ENCODE measurements around the gene MMP24. TPM values are rescaled to one million over a fixed set of nuclear protein-coding genes. Genes with fewer than 3 reads are reported as not detected.

The MMP24 gene
- total and polyA plus RNA-seq, 2 experiments from 2014 or later: 0.69 to 1.2 TPM

- H3K4me1 ChIP-seq (ENCODE audit: insufficient read depth): peaks cover 38% of the 10 kb centered on the region
- no peaks in the 10 kb centered on the region for H3K36me3 ChIP-seq (replicated peaks; ENCODE audit: insufficient read depth, low read depth)
- H3K79me2 ChIP-seq: no peaks in the 10 kb centered on the region
- H4K20me1 ChIP-seq (ENCODE audit: insufficient read depth, poor library complexity, severe bottlenecking): no peaks in the 10 kb centered on the region
- no peak overlapping the region for H3K4me3 ChIP-seq
- H2AFZ ChIP-seq: no peak overlapping the region
- no peaks in the 10 kb centered on the region for H3K9me2 ChIP-seq (replicated peaks; ENCODE audit: insufficient read depth)
- TF ChIP-seq EZH2 (IDR thresholded peaks at IDR 0.05; ENCODE audit: borderline replicate concordance) (no peak), CTCF (IDR thresholded peaks at IDR 0.05; ENCODE audit: poor library complexity) (no peak), EZH2phosphoT487 (IDR thresholded peaks at IDR 0.05; ENCODE audit: low read depth, severe bottlenecking, unreplicated experiment) (no peak)
- peak overlapping the region; percentile 95 for H3K27ac ChIP-seq
- WGBS (ENCODE audit: low lambda C conversion rate, missing lambda C conversion rate): 95% methylated on average over 5 of the region's 5 CpGs
- no peak overlapping the region for H3K4me2 ChIP-seq
- no peaks in the 10 kb centered on the region for H3K27me3 ChIP-seq
- no peaks in the 10 kb centered on the region for H3K9me3 ChIP-seq (ENCODE audit: low read depth)
- no peak for DNase-seq (ENCODE audit: low spot score)
Observed at GRCh38 chr20:35317416-35318210, 91.1 kb downstream of the MMP24 start.

- peak overlapping the region; percentile 95 for H3K27ac ChIP-seq
- no peak overlapping the region for H3K4me2 ChIP-seq
- H4K20me1 ChIP-seq (ENCODE audit: insufficient read depth, poor library complexity, severe bottlenecking): no peaks in the 10 kb centered on the region
- 74% methylated on average over 6 of the region's 6 CpGs for WGBS (ENCODE audit: low lambda C conversion rate, missing lambda C conversion rate)
- H3K27me3 ChIP-seq: no peaks in the 10 kb centered on the region
- peak; percentile 83 for DNase-seq (ENCODE audit: low spot score)
- H3K4me3 ChIP-seq: no peak overlapping the region
- no peak overlapping the region for H2AFZ ChIP-seq
- no peak for TF ChIP-seq EZH2 (IDR thresholded peaks at IDR 0.05; ENCODE audit: borderline replicate concordance)
- TF ChIP-seq CTCF (IDR thresholded peaks at IDR 0.05; ENCODE audit: poor library complexity): no peak
- no peak for TF ChIP-seq EZH2phosphoT487 (IDR thresholded peaks at IDR 0.05; ENCODE audit: low read depth, severe bottlenecking, unreplicated experiment)
- no peaks in the 10 kb centered on the region for H3K36me3 ChIP-seq (replicated peaks; ENCODE audit: insufficient read depth, low read depth)
- H3K4me1 ChIP-seq (ENCODE audit: insufficient read depth): peaks cover 38% of the 10 kb centered on the region
- no peaks in the 10 kb centered on the region for H3K79me2 ChIP-seq
- H3K9me3 ChIP-seq (ENCODE audit: low read depth): no peaks in the 10 kb centered on the region
- no peaks in the 10 kb centered on the region for H3K9me2 ChIP-seq (replicated peaks; ENCODE audit: insufficient read depth)
Observed at GRCh38 chr20:35318502-35319157, 92.1 kb downstream of the MMP24 start.

- DNase-seq (ENCODE audit: low spot score): no peak
- no peaks in the 10 kb centered on the region for H3K27me3 ChIP-seq
- no peaks in the 10 kb centered on the region for H4K20me1 ChIP-seq (ENCODE audit: insufficient read depth, poor library complexity, severe bottlenecking)
- no peaks in the 10 kb centered on the region for H3K79me2 ChIP-seq
- no peaks in the 10 kb centered on the region for H3K36me3 ChIP-seq (replicated peaks; ENCODE audit: insufficient read depth, low read depth)
- peak overlapping the region; percentile 47 for H3K4me2 ChIP-seq
- no peak overlapping the region for H2AFZ ChIP-seq
- no peaks in the 10 kb centered on the region for H3K9me2 ChIP-seq (replicated peaks; ENCODE audit: insufficient read depth)
- H3K4me1 ChIP-seq (ENCODE audit: insufficient read depth): peaks cover 38% of the 10 kb centered on the region
- H3K9me3 ChIP-seq (ENCODE audit: low read depth): no peaks in the 10 kb centered on the region
- peak overlapping the region; percentile 95 for H3K27ac ChIP-seq
- WGBS (ENCODE audit: low lambda C conversion rate, missing lambda C conversion rate): 40% methylated on average over 5 of the region's 5 CpGs
- TF ChIP-seq CTCF (IDR thresholded peaks at IDR 0.05; ENCODE audit: poor library complexity) (no peak), EZH2 (IDR thresholded peaks at IDR 0.05; ENCODE audit: borderline replicate concordance) (no peak), EZH2phosphoT487 (IDR thresholded peaks at IDR 0.05; ENCODE audit: low read depth, severe bottlenecking, unreplicated experiment) (no peak)
- no peak overlapping the region for H3K4me3 ChIP-seq
Observed at GRCh38 chr20:35319192-35319870, 92.8 kb downstream of the MMP24 start.
